GM12865 (cell line): ENCODE measurements around the gene EPHB2.

Source experiments
- DNase-seq: peaks from one replicate; pipeline ENCODE4 v3.0.0; 2010; ENCODE audit warnings: low read depth
- H3K4me3 ChIP-seq: 2 replicates; pipeline ENCODE4 v1.5.1; 2011; ENCODE audit warnings: mild to moderate bottlenecking, low read depth, low read length, control low read depth
- CTCF ChIP-seq: IDR thresholded peaks from 2 replicates; pipeline ENCODE4 v1.5.1; 2011; ENCODE audit warnings: low read length, control low read depth, low read depth, inconsistent platforms; ENCODE audit not compliant: insufficient read depth; ENCODE audit errors: missing control alignments

The EPHB2 gene

GRCh38 chr1:22821027-22821426 lies 110.4 kb downstream of the EPHB2 start:
- no peak for DNase-seq
- no peak overlapping the region for H3K4me3 ChIP-seq
- TF ChIP-seq CTCF, result no peak

GRCh38 chr1:22822371-22822770 lies 111.7 kb downstream of the EPHB2 start:
- H3K4me3 ChIP-seq, result no peak overlapping the region
- no peak for TF ChIP-seq CTCF
- no peak for DNase-seq

DNA sequence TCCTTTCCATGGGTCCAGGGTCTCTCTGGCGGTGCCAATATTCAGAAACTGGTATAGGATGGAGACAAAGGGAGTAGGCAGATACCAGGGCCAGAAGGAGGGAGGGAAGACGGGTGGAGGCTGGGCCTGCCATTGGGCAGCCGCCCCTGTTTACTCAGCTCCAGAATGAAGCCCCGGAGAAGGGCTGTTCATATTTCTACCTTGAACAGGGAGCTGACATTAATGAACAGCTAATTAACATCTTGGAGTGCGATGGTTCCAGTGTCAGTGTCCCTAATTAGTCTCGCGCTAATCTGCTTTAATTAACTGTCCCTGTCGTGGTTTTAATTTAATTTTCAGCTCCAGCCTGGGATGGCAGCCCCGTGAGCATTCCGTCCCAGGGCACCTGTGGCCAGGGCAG lies 113.8 kb downstream of the EPHB2 start:
- no peak for DNase-seq
- TF ChIP-seq CTCF, result no peak
- H3K4me3 ChIP-seq, result no peak overlapping the region

- no peak for DNase-seq
- no peak for TF ChIP-seq CTCF
- no peak overlapping the region for H3K4me3 ChIP-seq
These were observed 114.3 kb downstream of the EPHB2 start for GRCh38 chr1:22824975-22825374.

- TF ChIP-seq CTCF, result no peak
- DNase-seq, result no peak
- H3K4me3 ChIP-seq, result no peak overlapping the region
These were observed 115.0 kb downstream of the EPHB2 start for GRCh38 chr1:22825486-22826189.

DNA sequence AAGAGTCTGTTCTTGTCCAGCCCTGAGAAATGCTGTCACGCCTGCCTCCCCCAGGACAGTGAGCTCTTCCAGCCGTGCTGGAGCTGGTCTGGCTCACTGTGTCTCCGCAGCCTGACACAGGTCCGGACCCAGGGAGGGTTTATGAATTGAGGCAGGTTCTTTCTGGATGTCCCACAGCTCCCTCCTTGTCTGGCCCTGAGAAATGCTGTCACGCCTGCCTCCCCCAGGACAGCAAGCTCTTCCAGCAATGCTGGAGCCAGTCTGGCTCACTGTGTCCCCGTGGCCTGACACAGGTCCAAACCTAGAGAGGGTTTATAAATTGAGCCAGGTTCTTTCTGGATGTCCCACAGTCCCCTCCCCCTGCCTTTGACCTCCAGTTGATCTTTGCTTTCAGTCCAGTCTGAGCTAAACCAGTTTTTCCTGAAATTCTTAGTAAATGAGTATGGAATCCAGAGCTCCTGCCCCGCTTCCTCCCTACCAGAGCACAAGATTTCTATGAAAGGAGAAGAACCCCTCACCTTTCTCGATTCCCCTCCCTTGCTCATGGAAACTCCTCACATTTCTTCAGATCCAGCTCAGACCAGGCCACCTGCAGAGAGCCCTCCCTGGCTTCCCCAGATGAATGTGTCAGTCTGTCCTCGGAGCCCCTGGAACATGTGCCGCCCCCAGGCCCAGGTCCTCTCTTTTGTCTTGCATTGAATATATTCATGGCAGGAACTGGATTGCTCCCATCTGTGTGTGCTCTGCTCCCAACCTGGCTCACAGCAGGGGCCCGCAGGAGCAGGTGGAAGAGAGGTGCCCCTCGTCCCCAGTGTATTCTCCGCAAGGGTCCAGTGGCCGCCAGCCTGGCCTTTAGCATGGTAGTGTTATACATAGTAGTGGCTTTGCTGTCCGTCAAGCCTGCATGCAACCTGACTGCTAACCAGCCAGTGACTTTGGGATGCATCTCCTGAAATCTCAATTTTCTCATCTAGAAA lies 116.3 kb downstream of the EPHB2 start:
- TF ChIP-seq CTCF, result no peak
- H3K4me3 ChIP-seq, result no peak overlapping the region
- DNase-seq, result no peak
